Breast epithelium (tissue), 4 donors: Measurements from ENCODE around the gene PI16. TPM values are rescaled to one million over a fixed set of nuclear protein-coding genes. Genes with fewer than 3 reads are reported as not detected.

Experiments
- DNase-seq, 2 donors: peaks; one replicate each; pipeline ENCODE4 v3.0.0-alpha.2; 2019; ENCODE audit warnings: low spot score in 2 of 2
- H3K27ac ChIP-seq, 2 donors: fragments of 200-600 bp; sonication (generic) in 1 of 2; one replicate each; pipeline ENCODE4 v1.5.1; 2016 to 2019; ENCODE audit warnings: mild to moderate bottlenecking in 1 of 2
- H3K27me3 ChIP-seq, 2 donors: fragments of 200-600 bp; sonication (generic) in 1 of 2; one replicate each; pipeline versions ENCODE4 v1.5.1 to v1.6.0; 2017 to 2019; ENCODE audit warnings: control low read depth in 1 of 2, mild to moderate bottlenecking in 1 of 2
- H3K36me3 ChIP-seq: fragments of 200-600 bp; one replicate; pipeline ENCODE4 v1.5.1; 2019
- H3K4me1 ChIP-seq, 2 donors: fragments of 200-600 bp; sonication (generic); one replicate each; pipeline ENCODE4 v1.5.1; 2016 to 2019; ENCODE audit warnings: control low read depth in 1 of 2
- H3K4me3 ChIP-seq, 3 donors: fragments of 200-600 bp; sonication (generic); 1 replicate in 2 of 3; 2 replicates in 1 of 3; pipeline ENCODE4 v1.5.1; 2016 to 2019; ENCODE audit warnings: mild to moderate bottlenecking in 3 of 3, moderate library complexity in 2 of 3
- H3K9me3 ChIP-seq, 2 donors: fragments of 200-600 bp; sonication (generic) in 1 of 2; one replicate each; pipeline ENCODE4 v1.5.1; 2016 to 2019; ENCODE audit warnings: control low read depth in 1 of 2
- POLR2A ChIP-seq: fragments of 450-650 bp; IDR thresholded peaks from one replicate; pipeline ENCODE4 v1.6.1; 2016; ENCODE audit warnings: antibody characterized with exemption, mild to moderate bottlenecking, moderate library complexity
- POLR2AphosphoS5 ChIP-seq, 3 donors: sonication (generic); formaldehyde crosslinking; IDR thresholded peaks; one replicate each; pipeline ENCODE4 v1.6.1; 2017; ENCODE audit warnings: antibody characterized with exemption in 3 of 3
- intact Hi-C: fragments of 100-400 bp; cut with DNase I; formaldehyde crosslinking; loops from one replicate; pipeline ENCODE4 v1.15.1; 2023; ENCODE audit warnings: low total_unique reads
- total RNA-seq, 3 donors: library from RNA; depleted of rRNA; stranded (reverse); fragments of >200 nt; gene quantifications; one replicate each; pipeline ENCODE4 v1.1.0, GENCODE V29; 2016
- TF ChIP-seq, protein P1 (sequence below), 3 donors: fragments of 450-650 bp; IDR thresholded peaks; one replicate each; pipeline ENCODE4 v1.5.1; 2016 to 2017; ENCODE audit warnings: antibody characterized with exemption in 3 of 3, mild to moderate bottlenecking in 3 of 3, moderate library complexity in 3 of 3

Gene PI16
- total RNA-seq, 3 donors from 2014 or later, result 2.8 to 14.9 (median 5.2) TPM

DNA sequence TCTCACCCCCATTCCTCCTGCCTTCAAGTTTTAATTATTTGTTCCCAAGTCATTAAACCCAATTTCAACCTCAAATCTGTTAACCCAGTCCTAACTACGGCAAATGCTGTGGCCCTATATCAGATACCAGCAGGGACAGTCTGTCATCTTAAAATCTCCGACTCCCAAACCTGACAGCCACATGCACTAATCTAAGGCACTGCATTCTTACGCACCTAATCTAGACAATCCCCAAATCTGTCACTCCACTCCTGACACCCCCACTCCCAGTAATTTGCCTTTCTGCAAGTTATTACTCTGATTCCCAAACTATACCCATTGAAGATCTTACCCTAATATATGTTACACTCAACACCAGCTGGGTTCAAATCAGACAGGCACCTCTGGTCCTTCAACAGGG lies 29.0 kb downstream of the PI16 start:
- intact Hi-C loops, result no loop called here
- DNase-seq, result no peak
- Histone ChIP-seq H3K36me3 (no peaks in the 10 kb centered on the region), H3K27ac (peak overlapping the region; percentile 36 to 96), H3K27me3 (no peaks in the 10 kb centered on the region), H3K4me1 (peaks cover 3 to 22% of the 10 kb centered on the region in 2 donors), H3K9me3 (no peaks in the 10 kb centered on the region), H3K4me3 (peak overlapping the region in 1 of 3 donors; percentile 98)
- no peak for TF ChIP-seq POLR2A
- TF ChIP-seq, protein P1, sequence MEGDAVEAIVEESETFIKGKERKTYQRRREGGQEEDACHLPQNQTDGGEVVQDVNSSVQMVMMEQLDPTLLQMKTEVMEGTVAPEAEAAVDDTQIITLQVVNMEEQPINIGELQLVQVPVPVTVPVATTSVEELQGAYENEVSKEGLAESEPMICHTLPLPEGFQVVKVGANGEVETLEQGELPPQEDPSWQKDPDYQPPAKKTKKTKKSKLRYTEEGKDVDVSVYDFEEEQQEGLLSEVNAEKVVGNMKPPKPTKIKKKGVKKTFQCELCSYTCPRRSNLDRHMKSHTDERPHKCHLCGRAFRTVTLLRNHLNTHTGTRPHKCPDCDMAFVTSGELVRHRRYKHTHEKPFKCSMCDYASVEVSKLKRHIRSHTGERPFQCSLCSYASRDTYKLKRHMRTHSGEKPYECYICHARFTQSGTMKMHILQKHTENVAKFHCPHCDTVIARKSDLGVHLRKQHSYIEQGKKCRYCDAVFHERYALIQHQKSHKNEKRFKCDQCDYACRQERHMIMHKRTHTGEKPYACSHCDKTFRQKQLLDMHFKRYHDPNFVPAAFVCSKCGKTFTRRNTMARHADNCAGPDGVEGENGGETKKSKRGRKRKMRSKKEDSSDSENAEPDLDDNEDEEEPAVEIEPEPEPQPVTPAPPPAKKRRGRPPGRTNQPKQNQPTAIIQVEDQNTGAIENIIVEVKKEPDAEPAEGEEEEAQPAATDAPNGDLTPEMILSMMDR (IDR thresholded peaks at IDR 0.05), result no peak
- no peak for TF ChIP-seq POLR2AphosphoS5 (IDR thresholded peaks at IDR 0.05)

DNA sequence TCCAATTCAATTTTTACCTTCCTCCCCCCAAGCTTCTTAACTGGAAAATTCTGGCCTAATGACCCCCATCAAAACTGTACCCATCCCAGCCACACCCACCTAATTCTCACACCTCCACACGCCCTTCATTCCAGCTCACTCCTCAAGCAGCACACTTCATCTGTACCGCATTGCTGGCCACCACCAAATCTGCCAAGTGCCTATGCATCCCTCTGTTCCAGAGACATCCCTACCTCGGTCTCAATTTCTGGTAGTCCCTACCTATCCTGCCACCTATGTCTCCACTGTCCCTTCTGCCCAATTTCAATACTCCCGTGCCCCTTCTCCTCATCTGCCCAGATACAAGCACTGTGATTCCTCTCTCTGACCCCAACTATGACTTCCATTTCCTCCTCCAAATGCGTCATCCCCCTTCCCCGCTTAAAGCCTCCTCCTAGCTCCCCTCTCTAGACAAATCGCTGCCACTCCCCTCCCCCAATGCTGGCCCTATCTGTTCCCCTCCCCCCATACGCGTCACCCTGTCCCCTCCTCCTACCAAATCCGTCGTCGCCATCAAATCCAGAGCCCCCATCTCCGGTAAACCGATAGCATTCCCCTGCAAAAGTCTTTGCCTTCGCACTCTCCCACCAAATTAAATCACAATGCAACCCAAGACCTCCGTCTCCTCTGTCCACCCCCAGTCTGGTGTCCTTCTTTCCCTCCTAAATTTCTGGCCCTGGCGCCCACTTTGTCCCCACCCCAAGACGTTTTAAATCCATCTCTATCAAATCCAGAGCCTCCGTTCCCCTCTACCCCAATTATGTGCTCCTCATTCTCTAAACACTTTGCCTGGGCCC lies 30.3 kb downstream of the PI16 start:
- DNase-seq, result no peak
- H3K27ac ChIP-seq, result peak overlapping the region; percentile 96

DNA sequence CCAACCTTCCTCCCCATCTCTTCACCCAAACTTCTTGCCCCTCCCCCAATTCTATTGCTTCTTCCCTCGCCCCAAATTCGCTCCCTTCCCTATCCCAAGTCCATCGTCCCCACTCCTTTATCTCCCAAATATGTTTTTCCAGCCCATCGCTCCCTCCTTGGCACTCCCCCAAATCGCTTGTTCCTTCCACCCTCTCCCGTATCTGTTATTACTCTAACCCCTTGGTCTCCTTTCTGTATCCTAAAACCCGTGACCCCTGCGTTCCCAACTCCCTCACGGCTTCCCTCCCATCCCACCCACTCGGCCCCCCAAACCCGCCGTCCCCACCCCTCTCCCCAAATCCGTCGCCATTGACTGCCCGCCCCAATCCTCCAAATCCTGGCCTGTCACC lies 30.9 kb downstream of the PI16 start:
- no peaks in the 10 kb centered on the region for H3K27me3 ChIP-seq
- intact Hi-C loops, result no loop called here

More for the DNA sequence above, 30.3 kb downstream of the PI16 start:
- Histone ChIP-seq H3K4me3 (peak overlapping the region; percentile 98 to 100 (median 99)), H3K27me3 (no peaks in the 10 kb centered on the region), H3K9me3 (no peaks in the 10 kb centered on the region), H3K4me1 (peaks cover 3 to 21% of the 10 kb centered on the region in 2 donors), H3K36me3 (no peaks in the 10 kb centered on the region)
- no peak for TF ChIP-seq POLR2A
- TF ChIP-seq POLR2AphosphoS5 (IDR thresholded peaks at IDR 0.05), result no peak
- TF ChIP-seq, protein P1 (IDR thresholded peaks at IDR 0.05), result no peak
- intact Hi-C loops, result no loop called here

DNA sequence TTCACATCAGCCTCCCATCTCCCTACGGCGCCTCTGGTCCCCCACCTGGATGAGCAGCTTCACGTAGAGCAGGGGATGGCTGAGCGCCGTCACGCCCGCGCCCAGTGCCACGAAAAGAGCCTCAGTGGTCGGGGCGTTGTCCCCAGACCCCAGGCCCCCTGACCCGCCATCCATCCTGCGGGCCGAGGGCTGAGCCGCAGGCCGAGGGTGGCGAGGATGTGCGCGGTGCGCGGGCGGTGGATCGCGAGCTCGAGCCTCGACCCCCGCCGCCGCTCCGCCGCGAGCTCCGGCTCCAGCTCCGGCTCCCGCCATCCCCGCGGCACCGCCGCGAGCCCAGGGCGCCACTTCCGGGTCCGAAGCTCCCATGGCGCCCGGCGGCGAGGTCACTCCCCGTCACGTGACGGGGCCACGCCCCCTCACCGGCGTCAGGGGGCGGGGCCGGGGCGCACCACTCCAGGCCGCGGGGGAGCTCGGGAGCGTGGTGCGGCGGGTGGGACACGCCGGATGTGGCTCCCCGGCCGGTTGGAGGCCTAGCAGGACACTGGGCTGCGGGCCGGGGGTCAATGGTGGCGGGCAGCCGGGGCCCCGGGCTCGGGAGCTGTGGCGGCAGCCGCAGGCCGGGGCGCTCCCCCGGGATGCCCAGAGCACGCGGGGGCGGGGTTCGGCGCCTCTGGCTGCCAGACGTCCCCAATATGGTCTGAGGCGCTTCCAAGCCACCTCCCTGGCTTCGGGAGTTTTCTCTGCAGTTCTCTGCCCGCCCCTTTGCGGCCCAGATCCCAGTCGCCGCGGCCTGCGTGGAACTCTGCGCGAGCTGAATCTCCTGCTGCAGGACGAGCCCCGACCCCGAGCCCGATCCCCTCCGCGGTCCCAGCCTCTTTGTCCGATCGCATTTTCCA lies 31.5 kb downstream of the PI16 start, which contains the start of gene MTCH1:
MTCH1 (minus strand) TSS at position 389 of the 896 bp plus-strand sequence; CDS start at position 366, 23 bp downstream.
- intact Hi-C loops, result no loop called here
- Histone ChIP-seq H3K27ac (peak within 1 kb of the TSS; percentile 96), H3K27me3 (no peaks in the 10 kb centered on the region), H3K36me3 (no peaks in the 10 kb centered on the region), H3K4me3 (peak within 1 kb of the TSS; percentile 98 to 100 (median 99)), H3K4me1 (peaks cover 3 to 17% of the 10 kb centered on the region in 2 donors), H3K9me3 (no peaks in the 10 kb centered on the region)
- peak; percentile 84 to 86 for DNase-seq
- TF ChIP-seq, protein P1 (IDR thresholded peaks at IDR 0.05), result peak in 2 of 3 donors; percentile 3 to 6
- no peak for TF ChIP-seq POLR2A
- TF ChIP-seq POLR2AphosphoS5 (IDR thresholded peaks at IDR 0.05), result peak; percentile 66 to 88 (median 72)

More for the DNA sequence above, 30.9 kb downstream of the PI16 start:
- peak overlapping the region; percentile 96 for H3K27ac ChIP-seq
- H3K9me3 ChIP-seq, result no peaks in the 10 kb centered on the region
- H3K4me1 ChIP-seq, result peaks cover 3 to 17% of the 10 kb centered on the region in 2 donors
- H3K36me3 ChIP-seq, result no peaks in the 10 kb centered on the region
- DNase-seq, result no peak
- TF ChIP-seq, protein P1 (IDR thresholded peaks at IDR 0.05), result no peak
- TF ChIP-seq POLR2A, result no peak
- no peak for TF ChIP-seq POLR2AphosphoS5 (IDR thresholded peaks at IDR 0.05)
- peak overlapping the region; percentile 98 to 100 (median 99) for H3K4me3 ChIP-seq
